HG03108 (cell line): Measurements from ENCODE around the gene FAM98A.

Source experiments
- ATAC-seq: cut with Tn5 transposase; IDR thresholded peaks from one replicate; pipeline ENCODE4 v1.9.1; 2021; ENCODE audit warnings: moderate library complexity; ENCODE audit not compliant: unreplicated experiment

The FAM98A gene

DNA sequence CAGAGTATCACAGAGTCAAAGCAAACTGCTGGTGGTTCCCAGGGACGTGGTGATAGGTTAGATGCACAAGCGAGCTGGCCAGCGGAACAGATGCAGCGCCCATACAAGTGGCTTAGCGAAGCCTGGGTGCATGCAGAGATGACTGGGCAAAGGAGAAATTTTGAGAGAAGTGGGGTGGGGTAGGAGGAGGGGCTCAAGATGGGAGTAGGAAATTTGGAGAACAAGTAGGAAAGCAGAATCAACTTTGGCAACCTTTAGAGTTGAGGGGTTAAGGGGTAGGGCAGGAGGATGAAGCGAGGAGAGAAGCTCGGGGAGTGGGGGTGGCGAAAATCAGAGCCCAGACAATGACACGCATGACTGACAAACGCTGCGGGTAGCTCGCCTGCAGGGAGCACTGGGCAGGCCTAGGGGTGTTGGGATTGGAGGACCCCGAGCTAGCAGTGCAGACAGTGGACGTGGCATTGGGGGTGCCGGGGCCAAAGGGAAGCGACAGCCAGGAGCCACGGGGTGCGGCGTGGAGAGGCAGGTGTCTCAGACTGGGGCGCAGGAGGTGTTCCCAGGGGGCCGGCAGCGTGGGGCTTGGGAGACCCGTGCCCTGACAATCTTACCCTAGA is 431 bp downstream of the FAM98A start:
- peak; percentile 53 for ATAC-seq

DNA sequence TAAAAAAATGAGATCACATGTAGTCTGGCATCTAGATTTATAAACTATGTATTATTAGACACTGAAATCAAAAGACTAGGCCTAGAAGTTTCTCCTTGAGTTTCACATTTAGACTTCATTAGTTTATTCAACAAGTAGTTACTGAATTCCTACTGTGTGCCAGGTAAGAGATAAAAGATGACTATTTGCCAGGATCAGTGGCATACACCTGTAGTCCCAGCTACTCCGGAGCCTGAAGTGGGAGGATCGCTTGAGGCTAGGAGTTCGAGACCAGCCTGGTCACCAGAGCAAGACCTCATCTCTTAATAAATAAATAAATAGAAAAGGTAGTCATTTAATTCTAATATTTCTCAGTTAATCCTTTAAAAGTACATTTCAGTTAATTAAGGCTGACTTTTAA is 2.1 kb downstream of the FAM98A start:
- no peak for ATAC-seq

DNA sequence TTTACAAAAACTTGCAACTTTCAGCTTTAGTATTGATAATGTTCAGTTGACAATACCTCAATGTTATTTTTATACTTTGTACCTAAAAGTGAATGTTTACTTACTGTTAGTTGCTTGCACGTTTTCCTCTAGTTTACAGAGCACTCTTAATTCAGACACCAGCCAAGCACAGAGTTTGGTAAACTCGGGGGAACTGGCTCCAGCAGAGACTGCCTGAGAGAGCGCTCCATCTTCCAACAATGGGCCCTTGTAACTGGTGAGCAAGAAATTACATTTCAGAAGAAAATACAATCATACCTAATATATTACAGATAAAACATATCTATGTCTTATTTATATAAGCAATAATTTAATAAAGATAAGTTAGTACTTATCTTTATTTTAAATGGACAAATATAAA is 3.7 kb downstream of the FAM98A start:
- ATAC-seq, result no peak

DNA sequence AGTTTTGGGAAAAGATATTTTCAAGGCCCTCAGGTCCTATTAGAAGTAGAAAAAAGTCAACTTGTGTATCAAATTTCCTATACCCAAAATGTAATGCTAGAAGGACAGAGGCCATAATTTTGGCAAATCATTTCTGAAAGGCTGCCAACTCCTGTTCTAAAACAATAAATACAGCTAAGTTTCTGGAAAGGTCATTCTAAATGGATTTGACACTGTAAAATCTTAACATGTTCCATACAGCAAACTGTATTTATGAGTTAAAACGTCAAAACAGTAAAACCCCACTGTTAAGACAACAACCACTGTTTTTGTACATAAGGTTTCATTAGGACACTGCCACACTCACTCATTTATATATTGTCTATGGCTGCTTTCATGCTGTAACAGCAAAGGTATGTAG is 9.7 kb downstream of the FAM98A start:
- no peak for ATAC-seq

DNA sequence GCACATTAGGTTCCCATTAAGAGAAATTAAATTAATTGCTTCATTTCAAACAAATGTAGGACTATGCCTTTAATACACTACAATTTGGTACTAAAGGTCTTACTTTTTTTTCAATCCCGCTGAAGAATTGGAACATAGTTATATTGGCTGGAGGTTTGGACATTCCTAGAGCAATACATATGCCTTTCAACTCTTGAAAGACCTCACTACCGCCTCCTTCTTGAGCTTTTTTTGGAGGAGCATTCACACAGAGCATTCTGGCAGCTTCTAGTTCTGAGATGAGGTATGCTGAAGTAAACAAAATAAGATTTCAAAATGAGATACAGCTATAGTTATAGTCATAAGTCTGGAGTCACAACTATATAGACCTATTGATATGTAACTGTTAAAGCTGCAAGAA is 10.9 kb downstream of the FAM98A start:
- no peak for ATAC-seq

DNA sequence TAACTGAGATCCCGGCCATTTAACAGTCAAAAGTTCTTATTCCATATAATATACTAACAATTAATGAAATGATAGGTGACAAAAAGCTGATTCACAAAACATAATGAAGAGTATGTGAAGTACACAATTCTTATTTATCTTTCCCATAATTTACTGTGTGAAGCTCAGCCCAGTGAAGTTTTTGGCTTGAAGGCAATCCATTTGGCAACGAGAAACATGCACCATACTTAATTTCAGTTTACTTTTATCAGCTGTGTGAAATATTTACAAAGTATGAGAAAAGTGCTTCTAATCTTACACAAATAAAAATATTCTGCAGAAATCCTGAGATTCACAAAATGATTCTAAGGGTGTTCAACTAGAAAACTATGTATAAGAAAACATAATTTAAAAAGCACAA is 12.3 kb downstream of the FAM98A start:
- no peak for ATAC-seq

DNA sequence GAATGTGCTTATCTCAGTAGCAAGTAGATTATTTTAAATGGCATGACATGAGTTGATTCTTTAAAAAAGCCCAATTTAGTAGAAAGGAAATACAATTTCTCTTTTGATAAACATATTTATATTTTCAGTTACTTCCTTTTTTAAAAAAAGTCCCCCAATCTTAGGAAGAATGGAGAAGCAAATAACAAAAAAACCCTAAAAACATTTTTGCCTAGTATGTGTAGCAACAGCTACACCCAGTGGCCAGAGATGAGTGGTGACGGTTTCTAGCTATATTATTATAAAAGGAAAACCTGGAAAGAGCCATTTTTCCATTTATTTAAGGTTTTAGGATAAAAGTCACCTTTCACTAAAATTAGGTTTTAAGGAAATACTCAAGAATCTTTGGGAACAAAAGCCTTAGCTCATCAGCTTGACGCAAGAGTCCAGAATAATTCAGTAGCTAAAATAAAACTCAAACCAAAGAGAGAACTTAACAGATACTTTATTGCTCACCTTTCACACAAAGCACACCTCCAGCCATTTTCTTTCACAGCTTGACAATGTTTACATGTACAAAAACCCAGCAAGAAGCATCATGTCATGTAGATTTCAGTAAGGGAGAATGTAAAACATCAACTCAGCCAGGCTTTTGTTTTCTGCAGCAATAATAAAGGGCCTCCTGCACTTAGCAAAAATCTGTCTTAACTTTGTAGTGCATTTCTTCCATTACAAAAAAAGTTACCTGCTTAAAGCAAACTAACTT is 15.7 kb downstream of the FAM98A start:
- ATAC-seq, result no peak

DNA sequence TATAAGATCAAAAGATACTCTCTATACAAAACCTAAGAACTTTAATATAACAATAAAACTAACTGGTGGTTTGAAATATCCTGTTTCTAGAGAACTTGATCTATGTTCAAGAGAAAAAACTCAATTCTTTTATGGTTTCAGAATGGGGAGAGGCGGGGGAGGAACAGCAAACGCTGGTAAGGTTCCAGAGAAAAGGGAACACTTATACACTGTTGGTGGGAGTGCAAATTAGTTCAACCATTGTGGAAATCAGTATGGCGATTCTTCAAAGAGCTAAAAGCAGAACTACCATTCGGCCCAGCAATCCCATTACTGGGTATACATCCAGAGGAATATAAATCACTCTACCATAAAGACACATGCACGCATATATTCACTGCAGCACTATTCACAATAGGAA is 17.2 kb downstream of the FAM98A start:
- ATAC-seq, result no peak

DNA sequence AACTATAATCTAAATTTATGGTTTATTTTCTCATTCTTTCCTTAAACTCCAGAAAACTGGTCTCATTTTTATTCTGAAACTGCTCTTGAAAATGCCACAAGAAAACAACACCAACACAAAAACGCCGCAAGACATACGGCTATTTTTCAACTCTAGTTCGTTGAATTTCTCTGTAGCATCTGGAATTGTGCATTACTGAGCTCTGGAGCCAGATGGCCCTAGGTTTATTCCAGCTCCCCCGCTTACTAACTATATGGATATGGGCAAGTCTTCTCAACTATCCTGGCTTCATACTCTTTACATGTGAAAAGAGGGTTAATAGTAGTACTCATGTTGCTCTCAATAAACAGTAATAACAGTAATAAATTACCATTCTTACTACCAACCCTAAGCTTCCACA is 19.9 kb downstream of the FAM98A start:
- ATAC-seq, result no peak

DNA sequence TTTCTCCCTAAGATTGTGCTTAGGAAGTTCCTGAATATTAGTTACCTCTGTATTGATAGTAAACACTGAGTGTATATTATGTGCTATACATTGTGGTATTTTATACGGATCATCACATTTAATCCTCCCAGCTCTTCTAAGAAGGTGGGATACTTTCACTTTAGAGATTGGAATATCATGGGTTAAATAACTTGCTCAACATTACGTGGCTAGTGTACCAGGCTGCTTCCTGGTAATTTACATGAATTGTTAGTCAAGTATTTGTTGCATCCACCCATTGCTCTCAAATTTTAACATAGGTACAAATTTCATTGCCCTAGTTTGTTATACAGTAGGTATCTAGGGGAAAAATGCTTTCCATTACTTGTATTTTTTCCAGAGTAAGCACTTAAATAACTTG is 21.4 kb downstream of the FAM98A start:
- ATAC-seq, result no peak

DNA sequence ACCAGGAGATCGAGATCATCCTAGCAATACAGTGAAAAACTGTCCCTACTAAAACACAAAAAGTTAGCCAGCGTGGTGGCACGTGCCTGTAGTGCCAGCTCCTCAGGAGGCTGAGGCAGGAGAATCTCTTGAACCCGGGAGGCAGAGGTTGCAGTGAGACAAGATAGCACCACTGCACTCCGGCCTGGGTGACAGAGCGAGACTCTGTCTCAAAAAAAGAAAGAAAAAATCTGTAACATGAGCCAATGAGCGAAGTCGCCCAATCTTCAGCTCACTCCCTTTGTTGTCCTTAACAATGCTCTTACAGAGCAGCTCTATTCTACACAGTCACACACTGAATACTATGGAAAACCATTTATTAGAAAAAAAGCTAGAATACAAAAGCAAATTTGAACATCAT is 22.0 kb downstream of the FAM98A start:
- no peak for ATAC-seq

DNA sequence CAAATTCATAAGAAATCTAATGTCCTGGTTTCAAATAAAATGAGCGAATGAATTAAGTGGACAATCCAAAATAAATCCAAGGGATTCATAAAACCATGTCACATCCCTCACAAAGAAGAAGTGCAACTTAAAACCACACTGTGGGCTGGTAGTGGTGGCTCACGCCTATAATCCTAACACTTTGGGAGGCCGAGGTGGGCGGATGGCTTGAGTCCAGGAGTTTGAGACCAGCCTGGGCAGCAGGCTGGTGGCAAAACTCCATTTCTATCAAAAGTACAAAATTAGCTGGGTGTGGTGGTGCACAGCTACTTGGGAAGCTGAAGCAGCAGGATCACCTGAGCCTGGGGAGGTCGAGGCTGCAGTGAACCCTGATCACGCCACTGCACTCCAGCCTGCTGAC is 25.4 kb downstream of the FAM98A start:
- no peak for ATAC-seq

DNA sequence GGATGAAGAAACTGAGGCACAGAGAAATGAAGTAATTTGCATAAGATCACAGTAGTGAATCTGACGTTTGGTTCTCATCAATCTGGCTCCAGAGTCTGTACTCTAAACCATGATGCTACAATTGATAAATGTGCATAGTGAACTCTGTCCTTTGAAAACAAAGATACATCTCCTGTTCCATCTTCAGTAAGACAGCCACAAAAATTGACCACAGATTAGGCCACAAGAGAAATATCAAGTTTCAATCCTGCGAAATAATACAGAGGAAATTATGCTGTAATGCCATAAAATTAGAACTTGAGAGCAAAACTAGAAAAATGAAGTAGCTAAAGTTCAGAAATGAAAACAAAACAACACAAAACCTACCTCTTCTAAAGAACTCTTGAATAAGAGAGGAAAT is 28.4 kb downstream of the FAM98A start:
- no peak for ATAC-seq

DNA sequence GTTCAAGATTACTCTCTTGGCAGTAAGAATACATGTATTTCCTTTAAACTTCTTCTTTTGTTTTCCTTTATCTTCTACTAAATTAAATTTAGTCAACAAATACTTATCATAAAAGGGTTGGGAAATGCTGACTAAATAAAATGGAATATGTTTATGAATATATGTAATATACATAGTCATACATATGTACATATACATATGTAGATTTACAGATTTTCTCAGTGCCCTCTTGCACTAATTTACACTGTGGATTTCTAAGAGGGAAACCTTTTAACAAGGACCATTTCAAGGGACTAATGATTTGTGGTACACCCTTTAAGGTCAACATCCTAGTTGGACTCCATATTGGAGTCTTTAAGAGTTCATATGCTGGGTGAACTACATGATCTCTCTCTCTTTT is 37.2 kb downstream of the FAM98A start:
- ATAC-seq, result no peak

DNA sequence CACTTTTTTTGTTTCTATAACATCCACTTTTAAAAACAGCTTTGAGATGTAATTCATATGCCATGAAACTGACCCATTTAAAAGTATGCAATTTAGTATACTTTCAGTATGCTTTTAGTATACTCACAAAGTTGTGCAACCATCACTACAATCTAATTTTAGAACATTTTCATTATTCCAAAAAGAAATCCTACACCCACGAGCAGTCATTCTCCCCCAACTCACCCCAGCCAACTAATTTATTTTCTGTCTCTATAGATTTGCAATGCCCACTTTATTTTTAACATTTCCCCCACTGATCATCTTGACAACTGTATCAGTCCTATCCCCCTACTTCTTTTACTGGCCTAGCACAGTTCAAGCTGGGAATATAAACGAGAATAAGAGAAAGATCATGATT is 39.1 kb downstream of the FAM98A start:
- ATAC-seq, result no peak

DNA sequence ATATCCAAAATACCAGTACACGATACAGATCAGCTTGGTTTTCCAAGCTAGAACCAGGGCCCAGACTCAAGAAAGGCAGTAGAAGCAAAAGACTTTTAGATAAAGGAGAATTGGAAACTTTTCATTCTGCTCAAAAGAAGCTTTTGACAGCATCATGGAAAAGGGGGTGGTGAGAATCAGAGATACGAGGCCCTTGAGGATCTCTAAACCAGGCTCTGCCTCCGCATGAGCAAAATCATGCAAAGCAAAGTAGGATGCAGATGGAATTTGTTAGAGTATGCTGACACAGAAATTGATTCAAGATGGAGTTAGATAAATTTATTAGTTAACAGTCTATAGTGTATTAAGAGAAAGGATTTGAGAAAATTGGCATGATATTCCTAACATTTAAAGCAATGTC is 39.8 kb downstream of the FAM98A start:
- no peak for ATAC-seq

DNA sequence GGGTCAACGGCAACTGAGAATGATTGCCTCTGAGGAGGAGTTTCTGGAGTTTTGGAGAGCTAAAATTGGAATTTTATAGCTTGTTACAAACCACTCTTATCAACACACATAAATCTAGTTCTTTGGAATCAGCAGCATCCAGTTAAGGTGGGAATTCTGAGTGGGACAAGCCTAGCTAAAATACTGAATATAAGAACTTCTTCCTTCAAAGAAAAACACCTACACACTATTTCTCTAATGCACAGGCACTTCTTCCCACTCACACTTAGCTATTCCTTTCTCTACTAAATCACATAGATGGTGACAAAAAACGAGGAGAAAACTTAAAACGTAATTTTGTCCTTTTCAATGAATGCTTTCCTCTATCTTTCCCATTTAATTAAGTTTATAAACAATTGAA is 43.4 kb downstream of the FAM98A start:
- no peak for ATAC-seq

DNA sequence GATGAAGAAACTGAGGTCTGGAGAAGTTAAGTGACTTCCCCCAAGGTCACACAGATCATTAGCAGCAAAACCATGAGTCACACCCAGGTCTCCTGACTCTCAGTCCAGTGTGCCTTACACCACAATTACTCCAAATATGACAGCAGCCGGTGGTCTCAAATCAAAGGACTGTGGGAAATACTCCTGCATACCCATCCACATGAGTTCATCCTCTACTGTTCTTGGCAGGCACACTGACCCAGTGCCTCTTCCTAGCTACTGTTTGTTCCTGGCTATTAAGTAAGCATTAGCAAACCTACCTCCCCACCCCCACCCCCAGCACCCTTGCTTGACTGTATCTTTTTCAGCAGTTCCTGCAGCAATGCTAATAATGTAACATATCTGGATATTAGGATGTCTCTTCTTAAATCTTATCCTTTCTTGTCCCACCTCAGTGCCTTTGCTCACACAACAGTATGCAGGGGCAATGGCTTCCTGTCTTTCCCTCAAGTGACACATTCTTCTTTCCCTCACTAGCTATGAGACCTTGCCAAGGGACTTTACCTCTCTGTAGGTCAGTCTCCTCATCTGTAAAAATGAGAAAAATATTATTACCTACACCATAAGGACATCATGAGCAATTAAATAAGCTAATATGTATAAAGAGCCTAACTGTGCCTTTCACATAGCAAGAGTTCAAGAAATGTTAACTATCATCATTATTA is 46.2 kb downstream of the FAM98A start:
- no peak for ATAC-seq

DNA sequence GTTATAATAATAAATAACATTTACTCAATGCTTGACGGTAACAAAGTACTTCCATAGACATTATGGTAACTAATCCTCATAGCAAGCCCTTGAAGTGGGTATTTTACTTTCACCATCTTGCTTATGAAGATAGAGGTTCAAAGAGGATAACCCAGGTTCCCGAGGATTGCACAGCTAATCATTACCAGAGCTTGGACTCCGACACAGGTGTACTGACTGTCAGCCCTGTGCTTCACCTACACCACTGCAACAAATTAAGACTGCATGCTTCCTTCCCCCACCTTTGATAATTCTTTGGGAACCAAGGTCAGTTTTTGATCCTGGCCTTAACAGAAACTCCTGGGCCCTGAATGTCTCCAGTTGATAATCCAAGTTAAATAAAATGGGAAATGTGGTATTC is 48.9 kb downstream of the FAM98A start:
- no peak for ATAC-seq

DNA sequence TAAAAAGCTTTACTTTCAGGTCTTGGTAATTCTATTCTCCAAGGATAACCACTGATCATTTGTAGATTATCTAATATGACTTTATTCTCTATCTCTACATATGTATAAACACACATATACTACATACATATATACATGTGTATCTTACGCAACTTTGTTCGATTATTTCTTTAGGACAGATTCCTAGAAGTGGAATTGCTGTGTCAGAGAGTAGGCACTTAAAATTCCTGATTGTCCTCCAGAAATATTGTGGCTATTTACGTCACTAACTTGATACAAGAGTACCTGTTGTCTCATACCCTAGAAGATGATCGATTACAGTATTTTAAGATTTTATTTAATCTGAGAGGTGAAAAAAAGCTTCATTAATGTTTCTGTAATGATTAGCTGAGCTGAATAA is 57.9 kb downstream of the FAM98A start:
- no peak for ATAC-seq

DNA sequence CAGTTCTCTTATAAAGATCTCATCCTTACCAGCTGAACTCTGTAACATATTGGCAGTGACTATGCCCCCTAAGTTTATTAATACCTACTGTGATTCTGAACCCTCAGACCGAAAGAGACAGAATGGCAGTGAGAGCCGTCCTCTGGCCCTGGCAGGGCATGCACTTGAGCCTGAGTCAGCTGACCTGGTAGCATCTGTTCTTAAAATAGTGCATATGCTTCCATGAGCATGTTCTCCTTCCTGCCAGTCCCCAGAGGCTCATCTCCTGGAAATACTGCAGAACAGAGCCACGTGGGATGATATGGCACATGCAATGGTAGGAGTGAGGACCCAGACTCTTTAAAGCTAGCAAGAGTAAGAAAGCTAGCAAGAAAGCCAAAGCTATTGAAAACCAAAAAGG is 63.7 kb downstream of the FAM98A start:
- no peak for ATAC-seq
